ENCODE results near the gene RPE. TPM values are rescaled to one million over a fixed set of nuclear protein-coding genes. Genes with fewer than 3 reads are reported as not detected.

Gene RPE
- total and polyA plus RNA-seq, 4 donors, result 33.4 to 68.0 (median 47.6) TPM

- WGBS (ENCODE audit: insufficient coverage), result no CpG with 5 or more reads among the region's 2 CpGs
- no peaks in the 10 kb centered on the region for H3K36me3 ChIP-seq (ENCODE audit: control insufficient read depth, insufficient read depth, low read length)
- H3K27ac ChIP-seq (ENCODE audit: low read depth, low read length), result no peak overlapping the region
Measured at GRCh38 chr2:210027608-210028007, 25.2 kb downstream of the RPE start.

GRCh38 chr2:210028178-210028577 is 25.7 kb downstream of the RPE start:
- H3K36me3 ChIP-seq (ENCODE audit: control insufficient read depth, insufficient read depth, low read length), result no peaks in the 10 kb centered on the region
- no peaks in the 10 kb centered on the region for H3K9me3 ChIP-seq (ENCODE audit: control insufficient read depth, insufficient read depth, low read length)
- WGBS (ENCODE audit: insufficient coverage), result no CpG with 5 or more reads among the region's 2 CpGs
- H3K4me1 ChIP-seq (ENCODE audit: control insufficient read depth, insufficient read depth, low read length), result no peaks in the 10 kb centered on the region
- no peak for DNase-seq (ENCODE audit: low read depth in 4 of 6, low spot score in 6 of 6)
- no peaks in the 10 kb centered on the region for H3K27me3 ChIP-seq (ENCODE audit: control insufficient read depth, insufficient read depth, low read length)
- H3K27ac ChIP-seq (ENCODE audit: low read depth, low read length), result no peak overlapping the region
- no peak overlapping the region for H3K4me3 ChIP-seq (ENCODE audit: low read depth, low read length)

More at GRCh38 chr2:210027608-210028007, 25.2 kb downstream of the RPE start:
- no peaks in the 10 kb centered on the region for H3K4me1 ChIP-seq (ENCODE audit: control insufficient read depth, insufficient read depth, low read length)
- DNase-seq (ENCODE audit: low read depth in 4 of 6, low spot score in 6 of 6), result no peak
- no peak overlapping the region for H3K4me3 ChIP-seq (ENCODE audit: low read depth, low read length)
- no peaks in the 10 kb centered on the region for H3K27me3 ChIP-seq (ENCODE audit: control insufficient read depth, insufficient read depth, low read length)
- no peaks in the 10 kb centered on the region for H3K9me3 ChIP-seq (ENCODE audit: control insufficient read depth, insufficient read depth, low read length)

GRCh38 chr2:210034087-210034683 is 31.7 kb downstream of the RPE start:
- Histone ChIP-seq H3K4me1 (ENCODE audit: control insufficient read depth, insufficient read depth, low read length) (no peaks in the 10 kb centered on the region), H3K36me3 (ENCODE audit: control insufficient read depth, insufficient read depth, low read length) (no peaks in the 10 kb centered on the region), H3K9me3 (ENCODE audit: control insufficient read depth, insufficient read depth, low read length) (no peaks in the 10 kb centered on the region), H3K27ac (ENCODE audit: low read depth, low read length) (no peak overlapping the region), H3K4me3 (ENCODE audit: low read depth, low read length) (no peak overlapping the region), H3K27me3 (ENCODE audit: control insufficient read depth, insufficient read depth, low read length) (no peaks in the 10 kb centered on the region)
- no peak for DNase-seq (ENCODE audit: low read depth in 4 of 6, low spot score in 6 of 6)
- 90% methylated on average over 1 of the region's 2 CpGs for WGBS (ENCODE audit: insufficient coverage)

- Histone ChIP-seq H3K27me3 (ENCODE audit: control insufficient read depth, insufficient read depth, low read length) (no peaks in the 10 kb centered on the region), H3K4me1 (ENCODE audit: control insufficient read depth, insufficient read depth, low read length) (no peaks in the 10 kb centered on the region), H3K36me3 (ENCODE audit: control insufficient read depth, insufficient read depth, low read length) (no peaks in the 10 kb centered on the region), H3K9me3 (ENCODE audit: control insufficient read depth, insufficient read depth, low read length) (no peaks in the 10 kb centered on the region), H3K4me3 (ENCODE audit: low read depth, low read length) (no peak overlapping the region), H3K27ac (ENCODE audit: low read depth, low read length) (no peak overlapping the region)
- no peak for DNase-seq (ENCODE audit: low read depth in 4 of 6, low spot score in 6 of 6)
- WGBS (ENCODE audit: insufficient coverage), result 100% methylated on average over 2 of the region's 4 CpGs
Measured at GRCh38 chr2:210035679-210036078, 33.2 kb downstream of the RPE start.

GRCh38 chr2:210038078-210038477 is 35.6 kb downstream of the RPE start:
- Histone ChIP-seq H3K4me1 (ENCODE audit: control insufficient read depth, insufficient read depth, low read length) (no peaks in the 10 kb centered on the region), H3K9me3 (ENCODE audit: control insufficient read depth, insufficient read depth, low read length) (no peaks in the 10 kb centered on the region)
- no CpG with 5 or more reads among the region's 3 CpGs for WGBS (ENCODE audit: insufficient coverage)

GRCh38 chr2:210046851-210047500 is 44.5 kb downstream of the RPE start:
- Histone ChIP-seq H3K27me3 (ENCODE audit: control insufficient read depth, insufficient read depth, low read length) (no peaks in the 10 kb centered on the region), H3K27ac (ENCODE audit: low read depth, low read length) (no peak overlapping the region), H3K9me3 (ENCODE audit: control insufficient read depth, insufficient read depth, low read length) (peaks cover 3% of the 10 kb centered on the region), H3K4me3 (ENCODE audit: low read depth, low read length) (no peak overlapping the region), H3K36me3 (ENCODE audit: control insufficient read depth, insufficient read depth, low read length) (peaks cover 7% of the 10 kb centered on the region), H3K4me1 (ENCODE audit: control insufficient read depth, insufficient read depth, low read length) (no peaks in the 10 kb centered on the region)
- 100% methylated on average over 1 of the region's 2 CpGs for WGBS (ENCODE audit: insufficient coverage)
- DNase-seq (ENCODE audit: low read depth in 4 of 6, low spot score in 6 of 6), result no peak

More at GRCh38 chr2:210038078-210038477, 35.6 kb downstream of the RPE start:
- Histone ChIP-seq H3K27ac (ENCODE audit: low read depth, low read length) (no peak overlapping the region), H3K27me3 (ENCODE audit: control insufficient read depth, insufficient read depth, low read length) (no peaks in the 10 kb centered on the region), H3K4me3 (ENCODE audit: low read depth, low read length) (no peak overlapping the region), H3K36me3 (ENCODE audit: control insufficient read depth, insufficient read depth, low read length) (no peaks in the 10 kb centered on the region)
- no peak for DNase-seq (ENCODE audit: low read depth in 4 of 6, low spot score in 6 of 6)

- WGBS (ENCODE audit: insufficient coverage), result no CpG with 5 or more reads among the region's 1 CpG
Measured at GRCh38 chr2:210049831-210050230, 47.4 kb downstream of the RPE start.

GRCh38 chr2:210050885-210051284 is 48.4 kb downstream of the RPE start:
- H3K27ac ChIP-seq (ENCODE audit: low read depth, low read length), result no peak overlapping the region
- no peak for DNase-seq (ENCODE audit: low read depth in 4 of 6, low spot score in 6 of 6)
- no CpG with 5 or more reads among the region's 1 CpG for WGBS (ENCODE audit: insufficient coverage)

More at GRCh38 chr2:210049831-210050230, 47.4 kb downstream of the RPE start:
- H3K9me3 ChIP-seq (ENCODE audit: control insufficient read depth, insufficient read depth, low read length), result peaks cover 3% of the 10 kb centered on the region
- no peaks in the 10 kb centered on the region for H3K27me3 ChIP-seq (ENCODE audit: control insufficient read depth, insufficient read depth, low read length)
- H3K4me3 ChIP-seq (ENCODE audit: low read depth, low read length), result no peak overlapping the region
- no peak overlapping the region for H3K27ac ChIP-seq (ENCODE audit: low read depth, low read length)
- peaks cover 4% of the 10 kb centered on the region for H3K36me3 ChIP-seq (ENCODE audit: control insufficient read depth, insufficient read depth, low read length)
- no peak for DNase-seq (ENCODE audit: low read depth in 4 of 6, low spot score in 6 of 6)
- no peaks in the 10 kb centered on the region for H3K4me1 ChIP-seq (ENCODE audit: control insufficient read depth, insufficient read depth, low read length)

GRCh38 chr2:210054696-210055095 is 52.3 kb downstream of the RPE start:
- Histone ChIP-seq H3K4me3 (ENCODE audit: low read depth, low read length) (no peak overlapping the region), H3K27me3 (ENCODE audit: control insufficient read depth, insufficient read depth, low read length) (no peaks in the 10 kb centered on the region), H3K27ac (ENCODE audit: low read depth, low read length) (no peak overlapping the region), H3K36me3 (ENCODE audit: control insufficient read depth, insufficient read depth, low read length) (peaks cover 9% of the 10 kb centered on the region), H3K4me1 (ENCODE audit: control insufficient read depth, insufficient read depth, low read length) (no peaks in the 10 kb centered on the region), H3K9me3 (ENCODE audit: control insufficient read depth, insufficient read depth, low read length) (no peaks in the 10 kb centered on the region)
- no CpG with 5 or more reads among the region's 1 CpG for WGBS (ENCODE audit: insufficient coverage)
- DNase-seq (ENCODE audit: low read depth in 4 of 6, low spot score in 6 of 6), result no peak

More at GRCh38 chr2:210050885-210051284, 48.4 kb downstream of the RPE start:
- Histone ChIP-seq H3K4me3 (ENCODE audit: low read depth, low read length) (no peak overlapping the region), H3K9me3 (ENCODE audit: control insufficient read depth, insufficient read depth, low read length) (peaks cover 3% of the 10 kb centered on the region), H3K4me1 (ENCODE audit: control insufficient read depth, insufficient read depth, low read length) (no peaks in the 10 kb centered on the region), H3K36me3 (ENCODE audit: control insufficient read depth, insufficient read depth, low read length) (peaks cover 5% of the 10 kb centered on the region), H3K27me3 (ENCODE audit: control insufficient read depth, insufficient read depth, low read length) (no peaks in the 10 kb centered on the region)

GRCh38 chr2:210055825-210056224 is 53.4 kb downstream of the RPE start:
- DNase-seq (ENCODE audit: low read depth in 4 of 6, low spot score in 6 of 6), result no peak
- WGBS (ENCODE audit: insufficient coverage), result 100% methylated on average over 2 of the region's 3 CpGs
- H3K36me3 ChIP-seq (ENCODE audit: control insufficient read depth, insufficient read depth, low read length), result peaks cover 9% of the 10 kb centered on the region
- H3K4me3 ChIP-seq (ENCODE audit: low read depth, low read length), result no peak overlapping the region
- no peaks in the 10 kb centered on the region for H3K4me1 ChIP-seq (ENCODE audit: control insufficient read depth, insufficient read depth, low read length)
- H3K9me3 ChIP-seq (ENCODE audit: control insufficient read depth, insufficient read depth, low read length), result no peaks in the 10 kb centered on the region
- H3K27ac ChIP-seq (ENCODE audit: low read depth, low read length), result no peak overlapping the region
- no peaks in the 10 kb centered on the region for H3K27me3 ChIP-seq (ENCODE audit: control insufficient read depth, insufficient read depth, low read length)
